ENCODE data around the gene ABHD6.
"Not testable (repeated sequence)": the region's sequence is repeated elsewhere in the genome, so short reads cannot be mapped to it uniquely, and the experiment has no call there.

ABHD6 gene

GRCh38 chr3:58285334-58285733 lies 47.7 kb downstream of the ABHD6 start:
- no peak for DNase-seq

DNA sequence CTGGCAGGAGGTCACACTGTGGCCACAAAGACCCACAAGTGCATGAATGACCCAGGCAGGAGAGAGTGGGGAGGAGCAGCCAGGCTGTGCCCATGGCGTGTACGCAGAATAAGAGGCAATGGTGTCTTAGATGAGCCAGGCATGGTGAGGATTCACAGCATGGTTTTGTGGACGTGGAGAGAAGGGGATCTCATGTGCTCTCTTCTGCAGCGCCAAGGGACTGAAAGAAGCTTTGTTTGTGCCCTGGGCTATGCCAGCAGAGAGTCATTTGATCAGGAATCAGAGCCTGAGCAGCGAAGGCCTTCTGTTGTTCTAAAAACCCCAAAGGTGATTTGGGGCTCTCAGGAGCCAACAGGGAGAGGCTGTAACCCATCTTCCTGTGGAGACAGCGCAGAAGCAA lies 49.8 kb downstream of the ABHD6 start:
- DNase-seq: no peak

- DNase-seq: no peak
Observed at GRCh38 chr3:58288011-58288728, 50.6 kb downstream of the ABHD6 start.

- not testable (repeated sequence) for DNase-seq
Observed at GRCh38 chr3:58288964-58289613, 51.5 kb downstream of the ABHD6 start.

GRCh38 chr3:58290446-58290845 lies 52.9 kb downstream of the ABHD6 start:
- DNase-seq: not testable (repeated sequence)

- no peak for DNase-seq
Observed at GRCh38 chr3:58291671-58292338, 54.2 kb downstream of the ABHD6 start.

DNA sequence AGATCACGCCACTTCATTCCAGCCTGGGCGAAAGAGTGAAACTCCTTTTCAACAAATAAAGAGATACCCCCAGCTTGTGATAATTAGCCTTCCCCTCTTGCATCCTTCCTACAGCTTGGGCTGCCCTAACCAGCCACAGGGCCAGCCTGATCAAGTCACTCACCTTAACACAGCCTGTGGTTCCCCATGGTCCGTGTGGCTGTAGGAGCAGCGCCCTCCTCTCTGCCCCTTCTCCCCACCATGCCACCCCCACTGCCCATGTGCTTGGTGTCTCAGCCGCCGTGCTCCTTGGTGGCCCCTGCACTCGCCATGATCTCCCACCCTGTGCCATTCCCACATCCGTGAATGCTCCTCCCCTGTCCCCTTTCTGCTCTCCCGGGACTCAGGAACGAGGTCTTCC lies 55.3 kb downstream of the ABHD6 start:
- no peak for DNase-seq

- no peak for DNase-seq
Observed at GRCh38 chr3:58293516-58293915, 55.9 kb downstream of the ABHD6 start.

DNA sequence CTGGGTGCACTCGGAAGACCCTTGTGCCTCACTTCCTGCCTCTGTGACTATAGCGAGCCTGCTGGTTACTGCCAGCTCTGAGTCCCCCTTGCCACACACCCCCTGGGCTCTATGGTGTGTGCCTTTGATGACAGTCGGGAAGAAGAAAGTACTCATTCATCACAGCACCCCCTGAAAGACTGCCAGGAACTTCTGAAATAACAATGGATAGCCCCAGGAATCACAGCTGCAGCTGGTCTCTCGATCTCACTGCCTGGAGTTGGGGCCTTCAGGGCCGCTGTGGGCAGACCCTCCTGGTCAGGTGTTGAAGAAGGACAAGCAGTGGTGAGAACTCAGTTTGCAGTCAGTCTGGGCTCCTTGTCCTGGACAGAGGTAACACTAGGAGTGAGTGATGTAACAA lies 58.7 kb downstream of the ABHD6 start:
- no peak for DNase-seq

GRCh38 chr3:58296843-58297242 lies 59.3 kb downstream of the ABHD6 start:
- no peak for DNase-seq

GRCh38 chr3:58298190-58298589 lies 60.6 kb downstream of the ABHD6 start:
- no peak for DNase-seq

DNA sequence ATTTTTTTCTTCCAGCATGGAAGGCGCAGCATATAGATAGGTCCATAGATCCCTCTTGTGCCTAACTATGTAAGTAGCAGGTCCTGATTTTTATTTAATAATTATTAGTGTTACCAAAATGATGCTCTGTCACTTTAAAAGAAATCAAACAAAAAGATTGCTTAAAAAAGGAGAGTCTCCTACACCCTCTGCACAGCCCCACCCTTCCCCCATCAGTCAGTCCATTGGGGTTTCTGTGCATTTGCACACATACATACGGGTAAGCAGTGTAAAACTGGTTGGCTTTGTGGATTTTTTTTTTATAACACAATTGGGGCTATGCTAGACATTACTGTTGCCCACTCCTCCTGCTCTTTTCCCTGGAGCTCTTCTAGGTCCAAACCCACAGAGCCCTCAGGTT lies 61.5 kb downstream of the ABHD6 start:
- no peak for DNase-seq

- peak; percentile 76 for DNase-seq
Observed at GRCh38 chr3:58299839-58300516, 62.4 kb downstream of the ABHD6 start.

DNA sequence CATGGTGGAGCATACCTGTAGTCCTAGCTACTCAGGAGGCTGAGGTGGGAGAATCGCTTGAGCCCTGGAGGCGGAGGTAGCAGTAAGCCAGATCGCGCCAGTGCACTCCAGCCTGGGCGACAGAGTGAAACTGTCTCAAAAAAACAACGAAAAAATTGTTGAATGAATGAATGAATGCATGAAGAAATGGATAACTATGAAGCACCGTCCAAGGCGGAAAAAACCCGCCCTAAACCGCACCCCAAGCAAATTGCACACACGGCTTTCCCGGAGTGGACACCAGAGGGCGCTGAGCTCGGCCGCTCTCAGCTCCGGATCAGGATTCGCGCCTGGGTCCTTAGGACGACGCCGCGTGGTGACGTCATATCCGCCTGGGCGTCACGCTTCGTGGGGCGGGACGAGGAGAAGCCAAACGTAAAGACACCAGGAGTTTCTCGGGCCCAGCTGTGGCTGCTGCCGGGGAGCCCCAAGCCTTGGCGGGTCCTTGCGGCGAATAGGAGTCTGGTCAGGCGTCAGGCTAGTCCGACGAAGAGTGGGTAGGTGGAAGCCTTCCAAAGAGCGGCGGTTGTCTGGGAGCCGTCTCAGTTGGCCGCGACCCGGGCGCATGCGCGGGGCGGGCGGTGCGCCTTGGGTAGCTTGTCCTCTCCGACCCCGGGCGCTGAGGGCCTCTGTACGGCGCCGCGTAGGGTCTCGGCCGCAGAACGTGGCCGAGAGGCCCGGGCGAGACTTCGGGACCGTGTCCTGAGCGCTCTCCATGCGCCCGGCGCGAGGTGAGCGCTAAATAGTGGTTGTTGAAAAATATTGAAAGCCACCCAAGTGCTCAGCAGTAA lies 68.5 kb downstream of the ABHD6 start, which contains the start of the genes HTD2 and RPP14:
Gene HTD2, plus strand, starts transcription at position 639 of the 830 bp plus-strand sequence. CDS start 11,094 bp downstream, outside the sequence.
Gene RPP14, plus strand, starts transcription at position 364 of the 830 bp plus-strand sequence. CDS start 4,085 bp downstream, outside the sequence.
- DNase-seq: peak; percentile 100

- DNase-seq: peak; percentile 59
Observed at GRCh38 chr3:58307639-58308215, 70.1 kb downstream of the ABHD6 start.

DNA sequence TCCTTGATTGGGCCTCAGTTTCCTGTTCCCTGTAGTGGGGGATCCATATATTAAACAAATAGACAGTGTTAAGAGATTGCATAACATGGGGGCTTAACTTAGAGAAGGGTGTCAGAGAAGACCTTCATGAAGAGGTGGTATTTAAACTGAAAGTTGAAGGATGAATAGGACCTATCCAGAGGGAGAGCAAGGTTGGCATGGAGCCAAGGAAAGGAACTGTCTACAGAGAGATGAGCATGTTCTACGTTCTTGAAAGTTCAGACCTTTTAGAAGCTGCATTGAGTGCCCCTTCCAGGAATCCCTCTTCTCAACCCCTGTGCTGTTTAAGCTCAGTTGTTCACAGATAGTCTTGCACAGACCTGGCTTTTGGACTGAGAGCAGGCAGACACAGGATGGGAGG lies 71.1 kb downstream of the ABHD6 start:
- no peak for DNase-seq

- DNase-seq: no peak
Observed at GRCh38 chr3:58317811-58318210, 80.2 kb downstream of the ABHD6 start.

DNA sequence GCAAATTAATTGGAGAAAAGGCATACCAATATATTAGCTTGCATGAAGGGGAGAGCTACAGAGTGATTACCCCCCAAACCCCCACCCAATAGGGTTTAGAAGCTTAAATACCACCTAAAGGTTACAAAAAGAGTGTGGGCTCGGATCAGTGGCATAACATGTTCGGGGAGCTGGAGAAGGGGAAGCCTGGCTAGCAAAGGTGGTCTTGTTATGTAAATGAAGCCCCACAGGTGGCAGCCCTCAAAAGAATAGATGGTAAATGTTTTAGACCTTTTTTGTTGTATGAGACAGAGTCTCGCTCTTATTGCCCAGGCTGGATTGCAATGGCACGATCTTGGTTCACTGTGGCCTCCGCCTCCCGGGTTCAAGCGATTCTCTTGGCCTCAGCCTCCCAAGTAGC lies 84.2 kb downstream of the ABHD6 start:
- DNase-seq: no peak

DNA sequence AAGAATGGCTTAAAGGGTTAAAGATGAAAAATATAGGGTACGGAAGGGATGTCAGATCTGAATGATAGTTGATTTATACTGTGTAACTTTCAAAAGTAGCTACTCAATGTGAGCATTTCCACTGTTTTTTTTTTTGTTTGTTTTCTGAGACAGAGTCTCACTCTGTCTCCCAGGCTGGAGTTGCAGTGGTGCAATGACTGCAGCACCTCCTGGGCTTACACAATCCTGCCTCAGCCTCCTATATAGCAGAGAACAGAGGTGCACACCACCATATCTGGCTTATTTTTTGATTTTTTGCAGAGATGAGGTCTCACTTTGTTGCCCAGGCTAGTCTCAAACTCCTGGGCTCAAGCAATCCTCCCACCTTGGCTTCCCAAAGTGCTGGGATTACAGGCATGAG lies 85.2 kb downstream of the ABHD6 start:
- no peak for DNase-seq

- no peak for DNase-seq
Observed at GRCh38 chr3:58323529-58324390, 86.2 kb downstream of the ABHD6 start.

Data from eye (tissue), 1 donor.